GM20431 (cell line): ENCODE data around the gene PHAF1.

ENCODE experiments used
- in situ Hi-C: fragments of 300-500 bp; cut with MseI, MboI; formaldehyde crosslinking; loops from one replicate; pipeline ENCODE4 v1.15.0; 2020; ENCODE audit warnings: low sequenced_read_pairs; ENCODE audit not compliant: unreplicated experiment

PHAF1 gene

GRCh38 chr16:67158637-67159600, 49.2 kb downstream of the PHAF1 start:
- in situ Hi-C loops: no loop called here

- in situ Hi-C loops: no loop called here
These were observed 51.9 kb downstream of the PHAF1 start for GRCh38 chr16:67161595-67162058.

GRCh38 chr16:67162506-67163163, 52.9 kb downstream of the PHAF1 start:
- in situ Hi-C loops: no loop called here

- in situ Hi-C loops: no loop called here
These were observed 53.6 kb downstream of the PHAF1 start for GRCh38 chr16:67163164-67163998.

- in situ Hi-C loops: no loop called here
These were observed 54.3 kb downstream of the PHAF1 start for GRCh38 chr16:67163999-67164558.

GRCh38 chr16:67164599-67165061, 54.9 kb downstream of the PHAF1 start, which contains the start of gene HSF4:
TSS of gene HSF4 (plus strand) at chr16:67164745. CDS start at chr16:67164812, 67 bp downstream.
- in situ Hi-C loops: no loop called here

GRCh38 chr16:67165121-67166078, 55.7 kb downstream of the PHAF1 start:
- in situ Hi-C loops: no loop called here

GRCh38 chr16:67166110-67166547, 56.4 kb downstream of the PHAF1 start:
- in situ Hi-C loops: no loop called here

- in situ Hi-C loops: no loop called here
These were observed 56.9 kb downstream of the PHAF1 start for GRCh38 chr16:67166598-67167168.

- in situ Hi-C loops: no loop called here
These were observed 57.8 kb downstream of the PHAF1 start for GRCh38 chr16:67167588-67167987.

GRCh38 chr16:67169011-67169451, 59.3 kb downstream of the PHAF1 start:
- in situ Hi-C loops: no loop called here

- in situ Hi-C loops: no loop called here
These were observed 60.0 kb downstream of the PHAF1 start for GRCh38 chr16:67169642-67170167.

GRCh38 chr16:67170168-67170948, 60.6 kb downstream of the PHAF1 start, which contains the start of gene NOL3:
TSS of gene NOL3 (plus strand) at chr16:67170538.
- in situ Hi-C loops: no loop called here

- in situ Hi-C loops: no loop called here
These were observed 61.4 kb downstream of the PHAF1 start for GRCh38 chr16:67170949-67171649.

GRCh38 chr16:67173323-67173722, 63.6 kb downstream of the PHAF1 start:
- in situ Hi-C loops: no loop called here
